ENCODE results near the gene CDC42.

The CDC42 gene

DNA sequence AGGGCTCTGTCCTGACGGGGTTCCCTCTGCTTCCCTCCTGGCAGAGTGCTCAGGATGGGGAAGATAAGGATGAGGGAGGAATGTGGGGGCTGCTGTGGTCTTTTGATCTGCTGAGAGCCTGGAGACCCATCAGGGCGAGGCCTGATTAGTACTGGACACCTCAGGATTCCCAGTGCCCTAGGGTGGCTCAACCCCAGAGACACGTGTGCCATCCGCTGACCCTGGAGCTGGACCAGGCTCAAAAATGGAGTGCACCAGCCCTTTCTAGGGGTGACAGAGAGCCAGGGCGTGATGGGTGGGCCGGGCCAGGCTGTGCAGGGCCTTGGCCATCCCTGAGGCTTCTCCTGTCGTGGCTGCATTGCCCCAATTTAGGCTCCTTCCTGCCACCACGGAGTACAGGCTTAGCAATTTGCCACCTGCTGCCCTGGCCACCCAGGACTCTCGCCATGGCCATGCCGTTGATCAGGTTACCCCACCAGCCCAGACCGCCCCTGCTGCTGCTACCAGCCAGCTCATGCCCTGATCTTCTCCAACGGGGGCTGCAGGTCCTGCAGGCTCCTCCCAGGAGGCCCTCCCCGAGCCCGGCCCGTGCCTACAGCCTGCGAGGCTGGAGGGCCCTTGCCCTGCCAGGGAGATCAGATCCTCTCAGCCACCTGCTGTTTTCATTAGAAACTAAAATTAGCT lies 80.9 kb downstream of the CDC42 start:
- TF ChIP-seq, protein P1, sequence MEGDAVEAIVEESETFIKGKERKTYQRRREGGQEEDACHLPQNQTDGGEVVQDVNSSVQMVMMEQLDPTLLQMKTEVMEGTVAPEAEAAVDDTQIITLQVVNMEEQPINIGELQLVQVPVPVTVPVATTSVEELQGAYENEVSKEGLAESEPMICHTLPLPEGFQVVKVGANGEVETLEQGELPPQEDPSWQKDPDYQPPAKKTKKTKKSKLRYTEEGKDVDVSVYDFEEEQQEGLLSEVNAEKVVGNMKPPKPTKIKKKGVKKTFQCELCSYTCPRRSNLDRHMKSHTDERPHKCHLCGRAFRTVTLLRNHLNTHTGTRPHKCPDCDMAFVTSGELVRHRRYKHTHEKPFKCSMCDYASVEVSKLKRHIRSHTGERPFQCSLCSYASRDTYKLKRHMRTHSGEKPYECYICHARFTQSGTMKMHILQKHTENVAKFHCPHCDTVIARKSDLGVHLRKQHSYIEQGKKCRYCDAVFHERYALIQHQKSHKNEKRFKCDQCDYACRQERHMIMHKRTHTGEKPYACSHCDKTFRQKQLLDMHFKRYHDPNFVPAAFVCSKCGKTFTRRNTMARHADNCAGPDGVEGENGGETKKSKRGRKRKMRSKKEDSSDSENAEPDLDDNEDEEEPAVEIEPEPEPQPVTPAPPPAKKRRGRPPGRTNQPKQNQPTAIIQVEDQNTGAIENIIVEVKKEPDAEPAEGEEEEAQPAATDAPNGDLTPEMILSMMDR (IDR thresholded peaks at IDR 0.05; ENCODE audit: control extremely low read depth, extremely low read depth, low read depth, missing control alignments): no peak
- no peak for DNase-seq (ENCODE audit: extremely low spot score)
- ChIA-PET CTCF (interaction anchor here (1.3 to 6.3 kb wide), 6 partner anchors 11 to 283 kb away, joined by 3 to 49 read pairs (median 9); no protein-coding TSS in a partner anchor), POLR2A (no interaction called here)

DNA sequence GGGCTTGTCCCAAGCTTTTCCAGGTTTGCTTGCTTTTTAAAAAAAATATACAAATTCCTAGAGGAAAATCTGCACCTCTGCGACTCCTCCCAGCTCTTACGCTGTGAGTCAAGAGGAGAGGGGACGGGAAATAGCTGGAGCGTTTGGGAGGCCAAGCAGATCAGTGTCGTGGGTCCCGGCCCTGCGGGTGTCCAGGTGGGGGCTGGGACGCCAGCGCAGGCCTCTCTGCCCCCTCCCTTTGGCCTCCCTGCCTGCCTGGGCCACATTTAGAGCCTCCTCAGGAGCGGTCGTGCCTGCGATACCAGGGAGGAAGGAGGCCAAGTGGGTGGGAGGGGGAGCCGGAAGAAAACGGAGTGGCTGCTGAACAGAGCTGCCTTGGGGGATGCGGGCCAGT lies 81.4 kb downstream of the CDC42 start:
- POLR2A ChIA-PET: no interaction called here
- no peak for DNase-seq (ENCODE audit: extremely low spot score)
- CTCF ChIA-PET: interaction anchor here (6.1 to 6.3 kb wide), 2 partner anchors 142 to 282 kb away, joined by 49 read pairs; no protein-coding TSS in a partner anchor
- TF ChIP-seq, protein P1 (IDR thresholded peaks at IDR 0.05; ENCODE audit: control extremely low read depth, extremely low read depth, low read depth, missing control alignments): no peak

DNA sequence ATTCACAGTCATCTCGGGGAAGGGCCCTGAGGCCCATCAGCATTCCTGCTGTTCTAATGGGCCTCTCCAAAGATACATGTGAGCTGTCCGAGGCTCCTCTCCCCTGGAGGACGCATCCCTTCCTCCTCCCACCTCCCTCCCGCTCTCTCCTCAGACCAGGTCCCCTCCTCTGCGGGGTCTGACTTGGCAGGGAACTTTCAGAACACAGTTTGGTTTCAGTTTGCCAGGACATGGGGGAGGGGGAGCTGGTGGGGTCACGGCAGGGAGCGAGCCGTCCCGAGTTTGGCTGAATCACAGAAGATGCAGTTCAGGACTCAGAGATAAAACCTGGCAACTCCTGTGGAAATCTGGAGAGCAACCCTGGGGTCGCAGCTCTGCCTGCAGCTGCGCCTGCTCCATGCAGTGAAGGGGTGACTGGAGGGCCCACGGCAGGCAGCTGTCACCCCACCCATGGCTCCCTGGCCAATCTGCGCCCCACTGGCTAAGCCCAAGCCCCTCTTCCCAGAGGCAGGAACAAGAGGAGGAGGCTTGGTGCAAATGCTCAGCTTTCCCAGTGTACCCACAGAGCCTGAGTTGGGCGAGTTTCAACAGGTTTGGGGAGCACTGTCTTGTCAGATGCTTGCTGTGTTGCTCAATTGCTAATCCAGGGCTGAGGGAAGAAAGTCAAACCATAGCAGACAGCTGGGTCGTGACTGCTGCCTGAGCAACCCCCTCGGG lies 84.7 kb downstream of the CDC42 start:
- ChIA-PET CTCF (interaction anchor here (0.7 to 1.5 kb wide), 2 partner anchors 173 to 279 kb away, joined by 3 to 5 read pairs; no protein-coding TSS in a partner anchor), POLR2A (no interaction called here)
- no peak for DNase-seq (ENCODE audit: extremely low spot score)
- TF ChIP-seq, protein P1 (IDR thresholded peaks at IDR 0.05; ENCODE audit: control extremely low read depth, extremely low read depth, low read depth, missing control alignments): no peak

DNA sequence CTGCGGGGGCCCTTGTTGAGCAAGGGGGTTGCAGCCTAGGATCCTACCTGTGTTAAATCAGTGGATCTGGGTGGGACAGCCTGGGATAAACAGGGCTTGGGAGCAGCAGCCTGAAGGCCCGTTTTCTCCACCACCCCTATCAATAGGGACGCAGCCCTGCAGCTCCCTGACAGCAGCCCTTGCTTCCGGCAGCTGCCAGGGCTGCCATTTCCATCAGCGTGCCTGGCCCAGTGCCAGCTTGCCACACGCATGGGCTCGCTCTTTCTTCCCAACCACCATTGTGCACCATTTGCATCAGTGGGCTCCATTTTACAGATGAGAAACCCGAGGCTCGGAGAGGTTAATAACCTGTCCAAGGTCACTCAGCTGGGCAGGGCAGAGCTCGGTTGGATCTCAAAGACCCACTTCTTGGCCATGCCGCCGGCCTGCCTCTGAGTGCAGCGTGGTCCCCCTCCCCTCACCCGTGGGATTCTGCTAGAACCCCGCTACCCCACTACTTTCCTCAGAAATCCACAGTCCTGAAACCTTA lies 86.6 kb downstream of the CDC42 start:
- TF ChIP-seq, protein P1 (IDR thresholded peaks at IDR 0.05; ENCODE audit: control extremely low read depth, extremely low read depth, low read depth, missing control alignments): no peak
- ChIA-PET CTCF (interaction anchor here (1.1 to 3.4 kb wide), 6 partner anchors 7 to 278 kb away, joined by 3 to 18 read pairs (median 5); no protein-coding TSS in a partner anchor), POLR2A (no interaction called here)
- DNase-seq (ENCODE audit: extremely low spot score): no peak

DNA sequence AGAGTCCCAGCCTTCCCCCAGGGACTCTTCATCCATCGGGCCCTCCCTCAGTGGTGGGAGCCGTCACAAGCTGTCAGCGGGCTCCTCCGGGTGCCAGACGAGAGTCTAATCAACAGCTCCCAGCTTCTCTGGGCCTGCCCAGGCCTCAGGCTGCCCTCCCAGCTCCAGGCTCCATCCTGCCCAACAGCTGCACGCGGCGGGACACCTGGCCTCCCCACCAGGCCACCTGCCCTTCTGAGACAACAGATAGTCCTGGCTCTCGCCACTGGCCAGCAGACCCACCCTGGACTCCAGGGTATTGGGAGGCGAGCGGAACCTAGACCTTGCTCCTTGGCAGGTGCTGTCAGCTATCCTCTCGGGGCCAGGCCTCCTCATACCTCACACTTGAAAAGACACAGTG lies 87.3 kb downstream of the CDC42 start:
- CTCF ChIA-PET: interaction anchor here (1.2 to 3.4 kb wide), 5 partner anchors 8 to 277 kb away, joined by 3 to 18 read pairs (median 6); no protein-coding TSS in a partner anchor
- TF ChIP-seq, protein P1 (IDR thresholded peaks at IDR 0.05; ENCODE audit: control extremely low read depth, extremely low read depth, low read depth, missing control alignments): no peak
- no peak for DNase-seq (ENCODE audit: extremely low spot score)
- POLR2A ChIA-PET: no interaction called here
